K562 (cell line): ENCODE data around the gene SLCO3A1.

Source experiments
- CREBBP ChIP-seq: IDR thresholded peaks from one replicate; pipeline ENCODE4 v1.6.1; 2012; ENCODE audit warnings: low read depth, mild to moderate bottlenecking, control low read depth, inconsistent platforms, low read length
- CTCF ChIP-seq, 3 experiments: IDR thresholded peaks in 2 of 3; conservative IDR thresholded peaks in 1 of 3; 2 replicates each; pipeline ENCODE4 v1.5.1; 2011 to 2012; ENCODE audit warnings: low read length in 3 of 3, mild to moderate bottlenecking in 3 of 3, control low read depth in 2 of 3, improper control_type of control experiment in 1 of 3, inconsistent platforms in 1 of 3, low read depth in 1 of 3, mixed read lengths in 1 of 3, moderate library complexity in 1 of 3; ENCODE audit not compliant: insufficient read depth in 2 of 3
- HMGXB4 ChIP-seq: sonication (generic); formaldehyde crosslinking; IDR thresholded peaks from 2 replicates; pipeline ENCODE4 v1.8.1; 2023; ENCODE audit warnings: mild to moderate bottlenecking, missing genetic modification reagents
- KDM4B ChIP-seq, 2 experiments: fragments of 450-650 bp in 1 of 2; sonication (generic) in 1 of 2; IDR thresholded peaks; 2 replicates each; pipeline ENCODE4 v1.6.1; 2016 to 2017; ENCODE audit warnings: borderline replicate concordance in 2 of 2, antibody characterized with exemption in 1 of 2, low read depth in 1 of 2, mild to moderate bottlenecking in 1 of 2
- MTA1 ChIP-seq: fragments of 450-650 bp; IDR thresholded peaks from 2 replicates; pipeline ENCODE4 v1.6.1; 2017; ENCODE audit warnings: borderline replicate concordance
- RNF2 ChIP-seq: sonication (generic); IDR thresholded peaks from 2 replicates; pipeline ENCODE4 v1.6.1; 2016
- STAT5B ChIP-seq: fragments of 250-450 bp; sonication (Bioruptor Pico); IDR thresholded peaks from 2 replicates; pipeline ENCODE4 v1.8.0; 2021; ENCODE audit warnings: mild to moderate bottlenecking, inconsistent platforms
- ZNF644 ChIP-seq: fragments of 200-800 bp; sonication (Bioruptor generic); IDR thresholded peaks from 2 replicates; pipeline ENCODE4 v1.6.1; 2016; ENCODE audit warnings: low read depth, missing genetic modification characterization, missing compliant biosample characterization

GRCh38 chr15:91885054-91885453 is 31.5 kb downstream of the SLCO3A1 start:
- TF ChIP-seq HMGXB4 (CRISPR knock-in tag) (no peak), CTCF (IDR thresholded peaks at IDR 0.05 in 2 of 3, conservative IDR thresholded peaks at IDR 0.05 in 1 of 3; ENCODE audit: insufficient read depth in 2 of 3, low read depth in 1 of 3, low read length in 3 of 3) (no peak), RNF2 (no peak), KDM4B (IDR thresholded peaks at IDR 0.05; ENCODE audit: borderline replicate concordance in 2 of 2, low read depth in 1 of 2) (no peak), STAT5B (CRISPR knock-in tag) (no peak), ZNF644 (tag) (no peak), CREBBP (no peak), MTA1 (no peak)
